Measurements from ENCODE around the gene ZC3H15. TPM values are rescaled to one million over a fixed set of nuclear protein-coding genes. Genes with fewer than 3 reads are reported as not detected.
A peak's percentile ranks its signal among the peaks of the same experiment; 100 is the strongest.

ZC3H15 gene
- total RNA-seq, 1 donor from 2014 or later, result 76.1 TPM

DNA sequence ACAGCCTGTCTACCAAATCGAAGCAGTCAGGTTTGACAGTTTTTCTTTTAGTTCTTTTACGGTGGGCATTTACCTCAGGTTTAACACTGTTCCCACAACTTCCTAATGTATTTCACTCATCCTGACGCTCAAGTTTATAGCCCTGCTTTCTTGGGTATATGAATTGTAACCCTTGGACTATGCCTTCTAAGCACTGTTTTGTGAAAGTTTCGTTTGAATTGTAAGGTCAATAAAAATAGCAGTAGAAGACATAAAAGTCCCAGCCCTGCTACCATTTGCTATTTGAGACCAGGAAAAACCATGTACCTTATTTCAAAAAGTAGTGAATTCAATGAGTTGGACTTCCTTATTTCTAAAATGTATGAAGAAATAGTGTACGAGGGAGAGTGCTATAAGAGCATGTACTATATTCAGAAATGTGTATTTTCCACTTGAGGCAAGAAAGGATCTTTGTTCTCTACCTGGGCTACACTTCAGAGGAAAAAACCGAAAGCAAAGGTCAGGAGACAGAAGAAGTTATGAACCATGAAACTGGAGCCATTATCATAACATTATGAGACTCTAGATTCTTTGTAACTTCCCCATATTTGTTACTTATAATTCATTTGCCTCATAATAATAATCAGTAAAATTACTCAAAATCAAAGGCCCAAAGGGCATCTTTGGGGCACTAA lies 1.9 kb upstream of the ZC3H15 start:
- TF ChIP-seq, protein P1, sequence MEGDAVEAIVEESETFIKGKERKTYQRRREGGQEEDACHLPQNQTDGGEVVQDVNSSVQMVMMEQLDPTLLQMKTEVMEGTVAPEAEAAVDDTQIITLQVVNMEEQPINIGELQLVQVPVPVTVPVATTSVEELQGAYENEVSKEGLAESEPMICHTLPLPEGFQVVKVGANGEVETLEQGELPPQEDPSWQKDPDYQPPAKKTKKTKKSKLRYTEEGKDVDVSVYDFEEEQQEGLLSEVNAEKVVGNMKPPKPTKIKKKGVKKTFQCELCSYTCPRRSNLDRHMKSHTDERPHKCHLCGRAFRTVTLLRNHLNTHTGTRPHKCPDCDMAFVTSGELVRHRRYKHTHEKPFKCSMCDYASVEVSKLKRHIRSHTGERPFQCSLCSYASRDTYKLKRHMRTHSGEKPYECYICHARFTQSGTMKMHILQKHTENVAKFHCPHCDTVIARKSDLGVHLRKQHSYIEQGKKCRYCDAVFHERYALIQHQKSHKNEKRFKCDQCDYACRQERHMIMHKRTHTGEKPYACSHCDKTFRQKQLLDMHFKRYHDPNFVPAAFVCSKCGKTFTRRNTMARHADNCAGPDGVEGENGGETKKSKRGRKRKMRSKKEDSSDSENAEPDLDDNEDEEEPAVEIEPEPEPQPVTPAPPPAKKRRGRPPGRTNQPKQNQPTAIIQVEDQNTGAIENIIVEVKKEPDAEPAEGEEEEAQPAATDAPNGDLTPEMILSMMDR (IDR thresholded peaks at IDR 0.05; ENCODE audit: insufficient read depth, low read length, poor library complexity, severe bottlenecking), result no peak
- H3K27me3 ChIP-seq (ENCODE audit: control insufficient read depth, insufficient read depth, low read length), result no peaks in the 10 kb centered on the region
- H3K36me3 ChIP-seq (ENCODE audit: control insufficient read depth, insufficient read depth, low read length), result no peaks in the 10 kb centered on the region
- no peak for DNase-seq (ENCODE audit: low read depth)
- H3K4me3 ChIP-seq (ENCODE audit: low read depth, low read length), result no peak overlapping the region

DNA sequence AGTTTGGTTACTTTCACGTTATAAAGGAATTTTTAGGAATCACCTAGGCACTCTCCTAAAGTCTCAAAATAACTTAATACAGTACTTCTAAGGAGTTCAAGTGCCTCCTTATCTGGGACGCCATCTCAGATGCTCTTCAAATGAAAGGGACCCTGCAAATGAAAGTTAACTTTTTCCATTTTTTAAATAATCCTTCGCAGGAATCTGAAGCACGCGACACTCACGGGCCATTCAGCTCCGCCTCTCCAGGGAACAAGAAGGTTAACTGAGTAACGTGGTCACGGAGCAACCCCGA lies 537 bp upstream of the ZC3H15 start:
- H3K36me3 ChIP-seq (ENCODE audit: control insufficient read depth, insufficient read depth, low read length), result no peaks in the 10 kb centered on the region
- H3K4me3 ChIP-seq (ENCODE audit: low read depth, low read length), result peak overlapping the region; percentile 79
- TF ChIP-seq, protein P1 (IDR thresholded peaks at IDR 0.05; ENCODE audit: insufficient read depth, low read length, poor library complexity, severe bottlenecking), result no peak
- no peaks in the 10 kb centered on the region for H3K27me3 ChIP-seq (ENCODE audit: control insufficient read depth, insufficient read depth, low read length)
- no peak for DNase-seq (ENCODE audit: low read depth)

DNA sequence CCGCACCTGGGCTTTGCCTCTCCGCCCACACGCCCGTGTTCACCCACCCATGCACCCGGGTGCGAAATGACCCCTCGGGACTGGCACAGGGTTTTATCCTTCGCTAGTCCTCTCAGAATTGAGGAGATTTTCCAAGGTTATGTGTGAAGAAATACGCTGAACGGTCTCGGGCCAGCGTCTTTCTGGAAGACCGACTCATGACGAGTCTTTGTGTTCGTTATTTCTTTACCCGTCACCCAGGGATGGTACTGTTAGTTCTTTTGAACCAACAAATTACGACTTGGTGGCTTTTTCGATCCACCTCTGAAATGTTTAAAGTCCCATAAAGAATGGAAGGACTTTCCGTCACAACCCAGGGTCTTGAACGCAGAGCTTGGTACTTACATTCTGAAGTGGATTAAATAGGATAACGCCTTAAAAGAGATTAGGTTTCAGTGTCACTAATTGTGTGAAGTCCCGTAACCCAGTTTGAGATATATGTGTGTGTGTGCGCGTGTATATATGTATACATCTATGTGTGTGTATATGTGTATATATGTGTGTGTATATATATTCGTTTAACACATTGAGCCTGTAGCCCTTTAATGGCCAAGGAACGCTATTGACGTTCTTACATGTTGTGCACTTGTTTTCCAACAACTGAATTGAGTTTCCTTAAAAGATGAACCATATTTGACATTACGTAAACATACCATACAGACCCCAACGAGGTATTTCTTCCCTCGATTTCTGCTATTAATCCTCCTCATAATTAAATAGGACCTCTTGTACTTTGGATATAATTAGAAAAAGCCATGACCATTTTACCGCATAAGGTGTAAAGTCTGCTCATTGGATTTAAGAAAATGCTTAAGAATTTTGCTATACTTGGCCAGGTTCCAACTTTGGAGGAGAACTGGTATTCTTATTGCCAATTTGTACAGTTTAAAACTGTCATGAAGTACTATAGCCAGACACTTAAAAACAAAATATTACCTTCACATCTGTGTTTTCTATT lies 889 bp downstream of the ZC3H15 start:
- Histone ChIP-seq H3K36me3 (ENCODE audit: control insufficient read depth, insufficient read depth, low read length) (no peaks in the 10 kb centered on the region), H3K27me3 (ENCODE audit: control insufficient read depth, insufficient read depth, low read length) (no peaks in the 10 kb centered on the region), H3K4me3 (ENCODE audit: low read depth, low read length) (peak overlapping the region; percentile 79)
- DNase-seq (ENCODE audit: low read depth), result no peak
- TF ChIP-seq, protein P1 (IDR thresholded peaks at IDR 0.05; ENCODE audit: insufficient read depth, low read length, poor library complexity, severe bottlenecking), result no peak

DNA sequence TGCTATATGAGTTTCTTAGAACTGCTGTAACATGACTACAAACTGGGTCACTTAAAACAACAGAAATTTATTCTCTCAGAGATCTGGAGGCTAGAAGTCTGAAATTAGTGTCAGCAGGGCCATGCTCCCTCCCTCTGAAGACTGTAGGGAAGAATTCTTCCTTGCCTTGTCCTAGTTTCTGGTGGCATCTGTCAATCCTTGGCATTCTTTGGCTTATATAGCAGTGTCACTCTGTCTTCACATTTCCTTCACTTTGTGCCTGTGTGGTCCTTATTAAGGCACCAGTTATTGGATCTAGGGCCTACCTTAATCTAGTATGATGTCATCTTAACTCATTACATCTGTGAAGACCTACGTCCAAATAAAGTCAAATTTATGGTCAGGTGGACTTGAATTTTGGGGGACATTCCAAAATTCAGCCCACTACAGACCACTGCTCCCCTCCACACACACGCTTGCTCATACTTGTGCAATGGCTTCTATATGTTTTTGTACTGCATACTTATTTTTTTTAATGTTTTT lies 7.6 kb downstream of the ZC3H15 start:
- TF ChIP-seq, protein P1 (IDR thresholded peaks at IDR 0.05; ENCODE audit: insufficient read depth, low read length, poor library complexity, severe bottlenecking), result no peak
- no peaks in the 10 kb centered on the region for H3K27me3 ChIP-seq (ENCODE audit: control insufficient read depth, insufficient read depth, low read length)
- no peaks in the 10 kb centered on the region for H3K36me3 ChIP-seq (ENCODE audit: control insufficient read depth, insufficient read depth, low read length)
- DNase-seq (ENCODE audit: low read depth), result no peak
- no peak overlapping the region for H3K4me3 ChIP-seq (ENCODE audit: low read depth, low read length)

DNA sequence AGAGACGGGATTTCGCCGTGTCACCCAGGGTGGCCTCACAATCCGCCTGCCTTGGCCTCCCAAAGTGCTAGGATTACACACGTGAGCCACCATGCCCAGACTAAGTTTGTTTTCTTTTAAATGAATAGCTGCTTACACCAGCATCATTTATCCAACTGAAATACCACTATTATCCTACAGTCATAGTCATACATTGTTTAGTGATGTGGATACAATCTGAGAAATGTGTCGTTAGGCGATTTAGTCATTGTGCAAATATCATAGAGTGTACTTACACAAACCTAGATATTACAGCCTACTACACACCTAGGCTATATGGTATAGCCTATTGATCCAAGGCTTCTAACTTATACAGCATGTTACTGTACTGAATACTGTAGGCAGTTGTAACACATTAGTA lies 10.3 kb downstream of the ZC3H15 start:
- TF ChIP-seq, protein P1 (IDR thresholded peaks at IDR 0.05; ENCODE audit: insufficient read depth, low read length, poor library complexity, severe bottlenecking), result no peak
- DNase-seq (ENCODE audit: low read depth), result no peak
- Histone ChIP-seq H3K4me3 (ENCODE audit: low read depth, low read length) (no peak overlapping the region), H3K36me3 (ENCODE audit: control insufficient read depth, insufficient read depth, low read length) (no peaks in the 10 kb centered on the region), H3K27me3 (ENCODE audit: control insufficient read depth, insufficient read depth, low read length) (no peaks in the 10 kb centered on the region)

Measured in kidney epithelial cell (primary cell).